ENCODE results near the gene CHCHD4. TPM values are rescaled to one million over a fixed set of nuclear protein-coding genes. Genes with fewer than 3 reads are reported as not detected.

The CHCHD4 gene
- polyA plus RNA-seq, 3 donors: 6.5 to 13.8 (median 13.6) TPM

DNA sequence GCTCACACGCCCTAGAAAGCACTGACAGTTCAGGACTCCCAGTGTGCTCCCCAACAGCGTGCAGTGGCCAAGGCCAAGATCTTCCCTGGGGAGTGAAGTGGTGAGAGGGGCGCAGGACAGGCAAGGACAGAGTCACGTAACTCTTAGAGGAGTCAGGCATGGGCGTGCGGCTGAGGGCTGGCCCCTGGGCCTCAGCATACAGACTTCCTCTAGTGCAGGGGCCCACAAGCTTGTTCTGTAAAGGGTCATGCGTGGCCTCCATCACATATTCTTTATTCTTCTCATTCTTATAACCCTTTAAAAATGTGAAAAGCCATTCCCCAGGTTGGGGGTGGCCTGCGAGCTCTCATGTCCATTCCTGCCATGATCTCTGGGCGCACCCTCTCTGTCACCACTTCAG is 25.4 kb upstream of the CHCHD4 start:
- no peak overlapping the region for H3K27ac ChIP-seq (ENCODE audit: low read depth in 1 of 2, low read length in 2 of 2)
- no peak overlapping the region for H3K4me2 ChIP-seq (replicated peaks; ENCODE audit: extremely low read depth, low read length, poor library complexity, severe bottlenecking)
- Mint-ChIP-seq H3K4me1 (peaks cover 27% of the 10 kb centered on the region), H3K27me3 (ENCODE audit: low read depth in 3 of 3) (peaks cover 0 to 4% (median 0%) of the 10 kb centered on the region in 3 donors), H3K27ac (peak overlapping the region in 6 of 7 donors; percentile 30 to 81 (median 60)), H3K36me3 (peaks cover 69 to 74% of the 10 kb centered on the region in 2 donors), H3K4me3 (no peak overlapping the region), H3K9me3 (no peaks in the 10 kb centered on the region)
- peaks cover 26 to 58% of the 10 kb centered on the region in 2 donors for H3K36me3 ChIP-seq (replicated peaks in 1 of 2; ENCODE audit: control insufficient read depth in 1 of 2, insufficient read depth in 2 of 2, low read length in 2 of 2)
- H3K27me3 ChIP-seq (ENCODE audit: control insufficient read depth in 2 of 2, insufficient read depth in 2 of 2, low read length in 2 of 2): no peaks in the 10 kb centered on the region
- H4K20me1 ChIP-seq (ENCODE audit: insufficient read depth, low read length): no peaks in the 10 kb centered on the region
- H3K4me1 ChIP-seq (ENCODE audit: control insufficient read depth in 1 of 2, insufficient read depth in 2 of 2, low read length in 2 of 2): peaks cover 27 to 29% of the 10 kb centered on the region in 2 donors
- 93% methylated on average over 8 of the region's 9 CpGs for WGBS (ENCODE audit: insufficient coverage)
- H3K4me3 ChIP-seq (replicated peaks in 1 of 3; ENCODE audit: low read depth in 2 of 3, low read length in 3 of 3): no peak overlapping the region
- no peak overlapping the region for H2AFZ ChIP-seq (ENCODE audit: insufficient read depth, low read depth, low read length, poor library complexity, severe bottlenecking)
- TF ChIP-seq, protein P1, sequence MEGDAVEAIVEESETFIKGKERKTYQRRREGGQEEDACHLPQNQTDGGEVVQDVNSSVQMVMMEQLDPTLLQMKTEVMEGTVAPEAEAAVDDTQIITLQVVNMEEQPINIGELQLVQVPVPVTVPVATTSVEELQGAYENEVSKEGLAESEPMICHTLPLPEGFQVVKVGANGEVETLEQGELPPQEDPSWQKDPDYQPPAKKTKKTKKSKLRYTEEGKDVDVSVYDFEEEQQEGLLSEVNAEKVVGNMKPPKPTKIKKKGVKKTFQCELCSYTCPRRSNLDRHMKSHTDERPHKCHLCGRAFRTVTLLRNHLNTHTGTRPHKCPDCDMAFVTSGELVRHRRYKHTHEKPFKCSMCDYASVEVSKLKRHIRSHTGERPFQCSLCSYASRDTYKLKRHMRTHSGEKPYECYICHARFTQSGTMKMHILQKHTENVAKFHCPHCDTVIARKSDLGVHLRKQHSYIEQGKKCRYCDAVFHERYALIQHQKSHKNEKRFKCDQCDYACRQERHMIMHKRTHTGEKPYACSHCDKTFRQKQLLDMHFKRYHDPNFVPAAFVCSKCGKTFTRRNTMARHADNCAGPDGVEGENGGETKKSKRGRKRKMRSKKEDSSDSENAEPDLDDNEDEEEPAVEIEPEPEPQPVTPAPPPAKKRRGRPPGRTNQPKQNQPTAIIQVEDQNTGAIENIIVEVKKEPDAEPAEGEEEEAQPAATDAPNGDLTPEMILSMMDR (IDR thresholded peaks at IDR 0.05): no peak
- intact Hi-C loops (cut with micrococcal nuclease): no loop called here
- H3K9ac ChIP-seq (ENCODE audit: insufficient read depth, low read length, poor library complexity, severe bottlenecking): no peak overlapping the region
- no peaks in the 10 kb centered on the region for H3K9me3 ChIP-seq (replicated peaks in 1 of 2; ENCODE audit: control insufficient read depth in 1 of 2, insufficient read depth in 1 of 2, low read length in 2 of 2)
- DNase-seq: no peak
- no peaks in the 10 kb centered on the region for H3K79me2 ChIP-seq (ENCODE audit: insufficient read depth, low read length)

DNA sequence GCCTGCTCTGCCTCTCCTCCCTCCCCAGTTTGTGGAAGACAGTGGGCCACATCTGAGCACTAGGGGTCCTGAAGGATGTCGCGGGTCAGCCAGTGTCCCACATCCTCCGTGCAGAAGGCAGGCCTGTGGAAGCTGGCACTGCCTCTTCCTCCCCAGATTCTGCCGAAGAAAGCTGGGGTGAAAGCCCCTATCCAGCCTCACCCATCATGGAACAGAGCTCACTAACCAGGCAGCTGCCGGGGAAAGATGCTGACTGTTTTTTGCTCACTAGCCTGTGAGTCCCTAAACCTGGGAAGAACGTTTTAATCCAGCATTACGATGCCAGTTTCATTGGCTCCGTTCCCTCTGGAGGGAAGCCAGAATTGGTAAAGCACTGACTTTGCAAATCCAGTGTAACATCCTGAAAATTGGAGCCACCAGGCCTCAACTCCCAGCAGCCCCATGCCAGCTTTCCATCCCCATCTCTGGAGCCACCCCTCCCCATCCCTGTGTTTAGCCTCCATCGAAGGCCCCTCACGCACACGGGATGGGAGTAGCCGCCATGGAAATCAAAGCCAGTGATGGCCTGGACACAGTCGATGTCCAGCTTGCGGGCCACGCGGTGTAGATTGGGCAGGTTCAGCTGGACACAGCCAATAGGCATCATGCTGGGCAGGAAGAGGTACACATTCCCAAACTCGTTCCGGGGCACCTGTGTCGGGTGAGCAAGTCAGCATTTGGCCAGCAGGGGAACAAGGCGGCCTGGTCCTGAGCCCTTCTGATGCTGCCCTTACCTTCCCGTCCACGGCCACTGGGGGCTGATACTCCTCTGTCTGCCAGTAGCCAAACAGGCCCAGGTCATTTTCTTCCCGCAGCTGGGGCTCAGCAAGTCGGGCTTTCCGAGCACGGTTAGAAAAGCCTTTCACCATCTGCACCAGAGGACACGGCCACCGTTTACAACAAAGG is 23.6 kb upstream of the CHCHD4 start:
- no peak overlapping the region for H2AFZ ChIP-seq (ENCODE audit: insufficient read depth, low read depth, low read length, poor library complexity, severe bottlenecking)
- H3K9me3 ChIP-seq (replicated peaks in 1 of 2; ENCODE audit: control insufficient read depth in 1 of 2, insufficient read depth in 1 of 2, low read length in 2 of 2): no peaks in the 10 kb centered on the region
- H3K4me1 Mint-ChIP-seq: peaks cover 41% of the 10 kb centered on the region
- H3K36me3 Mint-ChIP-seq: peaks cover 56 to 61% of the 10 kb centered on the region in 2 donors
- TF ChIP-seq, protein P1 (IDR thresholded peaks at IDR 0.05): no peak
- H3K9me3 Mint-ChIP-seq: no peaks in the 10 kb centered on the region
- intact Hi-C loops (cut with micrococcal nuclease): no loop called here
- peaks cover 26 to 46% of the 10 kb centered on the region in 2 donors for H3K36me3 ChIP-seq (replicated peaks in 1 of 2; ENCODE audit: control insufficient read depth in 1 of 2, insufficient read depth in 2 of 2, low read length in 2 of 2)
- no peaks in the 10 kb centered on the region for H3K79me2 ChIP-seq (ENCODE audit: insufficient read depth, low read length)
- H3K4me2 ChIP-seq (replicated peaks; ENCODE audit: extremely low read depth, low read length, poor library complexity, severe bottlenecking): no peak overlapping the region
- peaks cover 41 to 44% of the 10 kb centered on the region in 2 donors for H3K4me1 ChIP-seq (ENCODE audit: control insufficient read depth in 1 of 2, insufficient read depth in 2 of 2, low read length in 2 of 2)
- H3K4me3 Mint-ChIP-seq: no peak overlapping the region
- H3K4me3 ChIP-seq (replicated peaks in 1 of 3; ENCODE audit: low read depth in 2 of 3, low read length in 3 of 3): no peak overlapping the region
- WGBS (ENCODE audit: insufficient coverage): 93% methylated on average over 25 of the region's 28 CpGs
- H3K27ac Mint-ChIP-seq: peak overlapping the region in 6 of 7 donors; percentile 82 to 100 (median 100)
- H3K27me3 Mint-ChIP-seq (ENCODE audit: low read depth in 3 of 3): peaks cover 0 to 4% (median 0%) of the 10 kb centered on the region in 3 donors
- H3K27me3 ChIP-seq (ENCODE audit: control insufficient read depth in 2 of 2, insufficient read depth in 2 of 2, low read length in 2 of 2): no peaks in the 10 kb centered on the region
- no peak overlapping the region for H3K9ac ChIP-seq (ENCODE audit: insufficient read depth, low read length, poor library complexity, severe bottlenecking)
- DNase-seq: no peak
- no peaks in the 10 kb centered on the region for H4K20me1 ChIP-seq (ENCODE audit: insufficient read depth, low read length)
- peak overlapping the region in 1 of 2 donors; percentile 100 for H3K27ac ChIP-seq (ENCODE audit: low read depth in 1 of 2, low read length in 2 of 2)
